CD4-positive, alpha-beta T cell (primary cell): ENCODE results near the gene RFX5. TPM values are rescaled to one million over a fixed set of nuclear protein-coding genes. Genes with fewer than 3 reads are reported as not detected.

ENCODE experiments used
- ATAC-seq: fragments of 200-7000 bp; cut with Tn5 transposase; one replicate; pipeline ENCODE4 v1.10.0; 2022; ENCODE audit warnings: mild to moderate bottlenecking; ENCODE audit not compliant: poor library complexity
- CTCF ChIA-PET: fragments of 350-600 bp; sonication (Branson Sonifier 250); formaldehyde crosslinking; loops from one replicate; lab custom pipeline; 2021; ENCODE audit warnings: antibody characterized with exemption, inconsistent platforms; lab: Charles Lee
- POLR2A ChIA-PET: fragments of 350-600 bp; sonication (Branson Sonifier 250); formaldehyde crosslinking; loops from one replicate; lab custom pipeline; 2021; ENCODE audit warnings: antibody characterized with exemption, inconsistent platforms; lab: Charles Lee
- DNase-seq, 14 experiments: peaks; one replicate each; pipeline ENCODE4 v3.0.0-alpha.2; 2013 to 2020; ENCODE audit warnings: mixed read lengths in 2 of 14
- H3K27ac ChIP-seq, 2 donors: one replicate each; pipeline versions ENCODE4 v1.5.1 to v1.7.0; 2013; ENCODE audit warnings: low read length in 2 of 2, low read depth in 1 of 2, mild to moderate bottlenecking in 1 of 2
- H3K27me3 ChIP-seq, 2 experiments: 1 replicate in 1 of 2; 2 replicates in 1 of 2; pipeline versions ENCODE4 v1.6.1 to v1.7.0; 2013; ENCODE audit warnings: low read length in 2 of 2, control low read depth in 1 of 2, mild to moderate bottlenecking in 1 of 2, moderate library complexity in 1 of 2; ENCODE audit not compliant: insufficient read depth in 2 of 2, control insufficient read depth in 1 of 2
- H3K36me3 ChIP-seq: one replicate; pipeline ENCODE4 v1.6.1; 2013; ENCODE audit warnings: low read length, control low read depth; ENCODE audit not compliant: insufficient read depth
- H3K4me1 ChIP-seq: one replicate; pipeline ENCODE4 v1.6.1; 2013; ENCODE audit warnings: low read length, control low read depth; ENCODE audit not compliant: insufficient read depth
- H3K4me3 ChIP-seq: one replicate; pipeline ENCODE4 v1.5.1; 2013; ENCODE audit warnings: mild to moderate bottlenecking, low read length, moderate library complexity
- H3K9me3 ChIP-seq, 2 experiments: 1 replicate in 1 of 2; 2 replicates in 1 of 2; pipeline versions ENCODE4 v1.6.1 to v1.7.0; 2013; ENCODE audit warnings: low read length in 2 of 2, mild to moderate bottlenecking in 2 of 2, control low read depth in 1 of 2, moderate library complexity in 1 of 2; ENCODE audit not compliant: control insufficient read depth in 1 of 2, insufficient read depth in 1 of 2
- H3K27ac Mint-ChIP-seq: one replicate; pipeline ENCODE4 v1.8.0; 2020; ENCODE audit warnings: mixed read lengths
- H3K27me3 Mint-ChIP-seq: one replicate; pipeline ENCODE4 v1.8.0; 2021; ENCODE audit warnings: mixed read lengths
- H3K36me3 Mint-ChIP-seq: one replicate; pipeline ENCODE4 v1.8.0; 2021; ENCODE audit warnings: low read depth, mixed read lengths
- H3K4me1 Mint-ChIP-seq: one replicate; pipeline ENCODE4 v1.8.0; 2021; ENCODE audit warnings: low read depth, mixed read lengths
- H3K4me3 Mint-ChIP-seq: one replicate; pipeline ENCODE4 v1.8.0; 2020; ENCODE audit warnings: mild to moderate bottlenecking, mixed read lengths
- H3K9me3 Mint-ChIP-seq: one replicate; pipeline ENCODE4 v1.8.0; 2020; ENCODE audit warnings: mixed read lengths
- intact Hi-C, 2 experiments: fragments of 100-400 bp; cut with DNase I in 1 of 2; cut with micrococcal nuclease in 1 of 2; formaldehyde crosslinking; loops; one replicate each; pipeline versions ENCODE4 v1.15.1 to v1.9.0; 2023 to 2025; cut with DNase I, micrococcal nuclease
- total RNA-seq, 174 experiments: library from RNA in 2 of 174; stranded (reverse) in 2 of 174; gene quantifications; one replicate each; pipeline ENCODE4 v1.2.3 and lab custom pipeline; 2021 to 2026
- TF ChIP-seq, protein P1 (sequence below): fragments of 200-600 bp; IDR thresholded peaks from one replicate; pipeline ENCODE4 v1.8.0; 2022; ENCODE audit warnings: antibody characterized with exemption, mild to moderate bottlenecking

The RFX5 gene
- total RNA-seq, 2 experiments from 2014 or later, result 62.0 to 65.7 TPM

DNA sequence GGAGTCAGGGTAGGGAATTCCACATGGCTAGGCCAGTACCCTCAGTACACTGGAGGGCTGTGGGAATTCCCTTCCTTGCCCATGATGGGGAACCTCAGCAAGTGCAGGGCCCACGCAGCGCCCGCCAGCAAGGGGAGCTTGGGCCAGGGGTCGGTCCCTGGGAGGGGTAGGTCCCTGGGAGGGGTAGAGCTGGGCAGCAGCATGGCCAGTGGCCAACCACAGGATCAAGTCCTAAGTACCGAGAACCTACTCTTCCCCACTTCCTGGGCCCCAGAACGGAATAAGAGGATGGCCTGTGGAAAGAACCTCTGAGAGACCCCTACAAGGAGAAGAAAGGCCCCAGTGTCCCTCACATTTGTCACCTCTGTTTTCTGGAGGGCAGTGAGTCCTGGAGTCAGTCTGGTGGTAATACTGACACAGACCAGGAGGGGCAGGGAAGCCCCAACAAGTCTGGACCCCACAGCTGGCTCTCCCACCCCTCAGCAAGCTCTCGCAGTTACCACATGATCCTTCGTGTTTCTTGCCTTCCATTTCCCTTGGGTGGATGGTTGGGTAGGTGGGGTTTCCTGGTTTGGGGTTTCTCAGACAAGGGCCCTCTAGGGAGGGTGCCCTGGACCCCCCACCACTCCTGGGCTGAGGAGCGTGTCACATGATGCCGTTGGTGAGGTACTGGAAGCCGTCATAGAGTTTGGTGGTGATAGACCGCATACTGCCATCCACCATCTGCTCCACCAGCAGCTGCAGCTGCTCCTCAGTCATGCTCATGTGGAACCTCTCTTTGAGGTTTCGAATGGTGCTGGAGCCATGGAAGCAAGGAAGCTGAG, 54.6 kb downstream of the RFX5 start:
- TF ChIP-seq, protein P1, sequence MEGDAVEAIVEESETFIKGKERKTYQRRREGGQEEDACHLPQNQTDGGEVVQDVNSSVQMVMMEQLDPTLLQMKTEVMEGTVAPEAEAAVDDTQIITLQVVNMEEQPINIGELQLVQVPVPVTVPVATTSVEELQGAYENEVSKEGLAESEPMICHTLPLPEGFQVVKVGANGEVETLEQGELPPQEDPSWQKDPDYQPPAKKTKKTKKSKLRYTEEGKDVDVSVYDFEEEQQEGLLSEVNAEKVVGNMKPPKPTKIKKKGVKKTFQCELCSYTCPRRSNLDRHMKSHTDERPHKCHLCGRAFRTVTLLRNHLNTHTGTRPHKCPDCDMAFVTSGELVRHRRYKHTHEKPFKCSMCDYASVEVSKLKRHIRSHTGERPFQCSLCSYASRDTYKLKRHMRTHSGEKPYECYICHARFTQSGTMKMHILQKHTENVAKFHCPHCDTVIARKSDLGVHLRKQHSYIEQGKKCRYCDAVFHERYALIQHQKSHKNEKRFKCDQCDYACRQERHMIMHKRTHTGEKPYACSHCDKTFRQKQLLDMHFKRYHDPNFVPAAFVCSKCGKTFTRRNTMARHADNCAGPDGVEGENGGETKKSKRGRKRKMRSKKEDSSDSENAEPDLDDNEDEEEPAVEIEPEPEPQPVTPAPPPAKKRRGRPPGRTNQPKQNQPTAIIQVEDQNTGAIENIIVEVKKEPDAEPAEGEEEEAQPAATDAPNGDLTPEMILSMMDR, result no peak
- no peaks in the 10 kb centered on the region for H3K27me3 Mint-ChIP-seq

DNA sequence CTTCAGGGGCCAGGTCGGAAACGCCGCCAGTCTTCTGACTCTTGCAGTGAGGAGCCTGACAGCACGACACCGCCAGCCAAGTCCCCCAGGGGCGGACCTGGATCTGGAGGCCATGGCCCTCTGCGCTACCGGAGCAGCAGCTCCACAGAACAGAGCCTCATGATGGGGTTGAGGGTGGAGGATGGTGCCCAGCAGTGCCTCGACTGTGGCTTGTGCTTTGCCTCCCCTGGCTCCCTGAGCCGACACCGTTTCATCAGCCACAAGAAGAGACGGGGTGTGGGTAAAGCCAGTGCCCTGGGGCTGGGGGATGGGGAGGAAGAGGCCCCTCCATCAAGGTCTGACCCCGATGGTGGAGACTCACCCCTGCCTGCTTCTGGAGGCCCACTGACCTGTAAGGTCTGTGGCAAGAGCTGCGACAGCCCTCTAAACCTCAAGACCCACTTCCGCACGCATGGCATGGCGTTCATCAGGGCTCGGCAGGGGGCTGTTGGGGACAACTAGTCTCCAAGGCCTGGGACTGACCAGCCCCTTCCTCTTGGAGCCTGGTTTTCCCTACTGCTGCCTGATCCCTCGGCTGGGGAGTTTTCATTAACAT, 56.2 kb downstream of the RFX5 start:
- H3K36me3 Mint-ChIP-seq, result peaks cover 78% of the 10 kb centered on the region

More for the DNA sequence above, 54.6 kb downstream of the RFX5 start:
- ATAC-seq (peak; percentile 39), DNase-seq (peak in 1 of 14 experiments; percentile 32)
- POLR2A ChIA-PET, result interaction anchor here (1.4 to 2.5 kb wide), 4 partner anchors 9 to 35 kb away, joined by 6 to 12 read pairs (median 7); partner anchors contain the start of genes PI4KB and ZNF687
- Mint-ChIP-seq H3K9me3 (no peaks in the 10 kb centered on the region), H3K27ac (peak overlapping the region; percentile 51), H3K4me1 (peaks cover 7% of the 10 kb centered on the region), H3K36me3 (peaks cover 77% of the 10 kb centered on the region), H3K4me3 (no peak overlapping the region)
- peaks cover 95% of the 10 kb centered on the region for H3K36me3 ChIP-seq
- H3K27ac ChIP-seq, result no peak overlapping the region
- no peaks in the 10 kb centered on the region for H3K9me3 ChIP-seq
- intact Hi-C loops, result no loop called here
- peaks cover 25% of the 10 kb centered on the region for H3K4me1 ChIP-seq
- CTCF ChIA-PET, result interaction anchor here (2.4 kb wide), 1 partner anchor 48 kb away, joined by 9 read pairs; no protein-coding TSS in a partner anchor
- H3K4me3 ChIP-seq, result no peak overlapping the region
- H3K27me3 ChIP-seq, result no peaks in the 10 kb centered on the region

More for the DNA sequence above, 56.2 kb downstream of the RFX5 start:
- H3K9me3 ChIP-seq, result no peaks in the 10 kb centered on the region
- Mint-ChIP-seq H3K4me1 (peaks cover 12% of the 10 kb centered on the region), H3K27ac (no peak overlapping the region), H3K27me3 (no peaks in the 10 kb centered on the region), H3K4me3 (no peak overlapping the region), H3K9me3 (no peaks in the 10 kb centered on the region)
- peaks cover 97% of the 10 kb centered on the region for H3K36me3 ChIP-seq
- H3K4me1 ChIP-seq, result peaks cover 25% of the 10 kb centered on the region
- TF ChIP-seq, protein P1, result no peak
- peak overlapping the region in 1 of 2 donors; percentile 13 for H3K27ac ChIP-seq
- H3K27me3 ChIP-seq, result no peaks in the 10 kb centered on the region
- POLR2A ChIA-PET, result no interaction called here
- H3K4me3 ChIP-seq, result no peak overlapping the region
- intact Hi-C loops, result no loop called here
- ATAC-seq (no peak), DNase-seq (no peak)
- CTCF ChIA-PET, result no interaction called here

Other genes starting within 250 kb of the RFX5 start
- 1 to 10 TPM; 3.8 to 5.5 TPM for gene SEMA6C, start 200.6 kb downstream of the RFX5 start, total RNA-seq
- gene TNFAIP8L2, start 190.6 kb downstream of the RFX5 start, total RNA-seq, result under 1 TPM; 0.70 to 0.74 TPM
- gene LYSMD1, start 181.3 kb downstream of the RFX5 start, total RNA-seq, result under 1 TPM; 0.55 to 0.67 TPM
- 10 to 100 TPM; 35.2 to 35.7 TPM for gene SCNM1, start 181.1 kb downstream of the RFX5 start, total RNA-seq
- 1 to 10 TPM in 1 of 2 experiments, not detected in 1; 1.6 TPM for gene TMOD4, start 171.3 kb downstream of the RFX5 start, total RNA-seq
- gene VPS72, start 157.1 kb downstream of the RFX5 start, total RNA-seq, result 10 to 100 TPM; 12.7 to 17.2 TPM
- gene PIP5K1A, start 148.7 kb downstream of the RFX5 start, total RNA-seq, result 10 to 100 TPM; 41.7 to 44.7 TPM
- 10 to 100 TPM; 57.2 TPM for gene PSMD4, start 92.5 kb downstream of the RFX5 start, total RNA-seq
- 10 to 100 TPM; 38.9 to 40.0 TPM for gene ZNF687, start 65.0 kb downstream of the RFX5 start, total RNA-seq
- gene PI4KB, start 19.8 kb downstream of the RFX5 start, total RNA-seq, result 10 to 100 TPM; 50.2 to 51.0 TPM
- not detected for gene SELENBP1, start 25.5 kb upstream of the RFX5 start, total RNA-seq
- 100 to 1,000 TPM; 316 to 324 TPM for gene PSMB4, start 52.3 kb upstream of the RFX5 start, total RNA-seq
- gene POGZ, start 112.2 kb upstream of the RFX5 start, total RNA-seq, result 10 to 100 TPM; 97.8 to 99.4 TPM
- under 1 TPM; 0.08 to 0.28 TPM for gene CGN, start 164.1 kb upstream of the RFX5 start, total RNA-seq
- gene TUFT1, start 193.1 kb upstream of the RFX5 start, total RNA-seq, result 1 to 10 TPM; 7.2 to 9.6 TPM